GM21367 (cell line): ENCODE data around the gene WDFY4.

Experiments used
- ATAC-seq: cut with Tn5 transposase; IDR thresholded peaks from one replicate; pipeline ENCODE4 v1.9.1; 2021; ENCODE audit not compliant: unreplicated experiment

The WDFY4 gene

GRCh38 chr10:49009199-49009979 is 324.7 kb downstream of the WDFY4 start:
- no peak for ATAC-seq

GRCh38 chr10:49010295-49010694 is 325.6 kb downstream of the WDFY4 start:
- no peak for ATAC-seq

GRCh38 chr10:49010865-49011264 is 326.2 kb downstream of the WDFY4 start:
- ATAC-seq: no peak

GRCh38 chr10:49011756-49012155 is 327.1 kb downstream of the WDFY4 start:
- ATAC-seq: no peak

- no peak for ATAC-seq
Observed at GRCh38 chr10:49012603-49013002, 327.9 kb downstream of the WDFY4 start.

- no peak for ATAC-seq
Observed at GRCh38 chr10:49015700-49016099, 331.0 kb downstream of the WDFY4 start.

GRCh38 chr10:49021685-49022084 is 337.0 kb downstream of the WDFY4 start:
- no peak for ATAC-seq

GRCh38 chr10:49023071-49023470 is 338.4 kb downstream of the WDFY4 start:
- ATAC-seq: no peak

- ATAC-seq: no peak
Observed at GRCh38 chr10:49023752-49024151, 339.1 kb downstream of the WDFY4 start.

- no peak for ATAC-seq
Observed at GRCh38 chr10:49024484-49024883, 339.8 kb downstream of the WDFY4 start.

GRCh38 chr10:49025347-49025983 is 340.8 kb downstream of the WDFY4 start:
- ATAC-seq: no peak

GRCh38 chr10:49028639-49029038 is 344.0 kb downstream of the WDFY4 start:
- no peak for ATAC-seq

GRCh38 chr10:49029666-49030065 is 345.0 kb downstream of the WDFY4 start:
- ATAC-seq: no peak
